Epithelial cell of prostate (primary cell): ENCODE measurements around the gene SEC22A.
"Not testable (repeated sequence)": the region's sequence is repeated elsewhere in the genome, so short reads cannot be mapped to it uniquely, and the experiment has no call there.

Experiments
- DNase-seq: peaks from one replicate; pipeline ENCODE4 v3.0.0-alpha.2; 2011; ENCODE audit warnings: low read depth, low spot score
- H3K27ac ChIP-seq: fragments of 450-650 bp; 2 replicates; pipeline ENCODE4 v1.5.1; 2017; ENCODE audit warnings: mild to moderate bottlenecking

The SEC22A gene

DNA sequence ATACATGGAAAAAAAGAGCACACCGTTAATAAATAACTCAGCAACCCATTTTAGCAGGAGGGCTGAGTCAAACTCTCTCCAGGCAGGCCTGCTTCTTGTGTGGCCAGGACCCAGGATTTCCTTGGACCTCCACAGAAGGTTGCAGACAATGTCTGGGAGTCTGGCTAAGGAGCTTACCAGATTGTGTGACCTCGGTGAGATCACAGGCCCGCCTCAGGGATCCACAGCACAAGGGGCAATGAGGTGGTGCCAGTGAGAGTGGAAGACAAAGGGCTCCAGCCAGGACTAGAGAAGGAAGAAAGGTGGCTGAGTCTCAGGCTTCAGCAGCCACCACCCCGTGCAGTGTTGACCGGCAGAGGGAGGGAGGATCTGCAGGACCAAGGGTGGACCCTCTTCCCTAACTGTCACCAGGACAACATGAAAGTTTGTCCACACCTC lies 32.2 kb upstream of the SEC22A start:
- no peak overlapping the region for H3K27ac ChIP-seq
- DNase-seq: no peak

DNA sequence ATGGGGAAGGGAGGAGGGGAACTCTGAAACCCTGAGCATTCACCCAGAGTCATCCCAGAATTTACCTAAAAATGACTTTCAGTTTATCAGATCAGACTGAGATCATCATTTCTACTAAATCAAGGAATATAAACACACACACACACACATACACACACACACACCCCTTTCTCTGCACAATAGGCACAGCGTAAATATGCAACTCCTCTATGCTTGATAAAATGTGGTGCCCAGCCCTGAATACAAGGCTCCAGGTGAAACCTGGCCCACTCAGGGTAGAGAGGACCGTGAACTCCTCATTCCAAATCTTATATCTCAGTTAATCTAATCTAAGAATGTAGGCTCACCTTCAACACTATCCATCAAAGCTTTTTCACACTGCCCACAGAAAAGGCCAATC lies 31.8 kb upstream of the SEC22A start:
- DNase-seq: no peak
- H3K27ac ChIP-seq: no peak overlapping the region

DNA sequence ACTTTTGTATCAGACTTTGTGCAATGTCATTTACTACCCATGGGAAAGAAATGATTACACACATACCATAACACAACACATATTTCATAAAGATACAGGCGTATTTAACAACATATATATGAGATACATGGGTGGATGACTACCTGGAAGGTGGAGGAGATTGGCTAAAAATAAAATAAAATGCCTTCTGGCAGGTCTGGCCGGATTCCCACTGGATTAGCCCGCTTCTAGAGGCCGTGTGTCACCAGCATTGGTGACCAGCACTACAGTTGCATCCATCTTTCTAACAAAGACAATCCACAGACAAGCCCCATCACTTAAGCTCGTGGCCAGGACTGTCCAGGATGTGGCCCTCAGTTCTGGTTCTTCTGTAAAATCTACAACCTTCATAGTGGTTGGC lies 21.0 kb upstream of the SEC22A start:
- H3K27ac ChIP-seq: no peak overlapping the region
- no peak for DNase-seq

DNA sequence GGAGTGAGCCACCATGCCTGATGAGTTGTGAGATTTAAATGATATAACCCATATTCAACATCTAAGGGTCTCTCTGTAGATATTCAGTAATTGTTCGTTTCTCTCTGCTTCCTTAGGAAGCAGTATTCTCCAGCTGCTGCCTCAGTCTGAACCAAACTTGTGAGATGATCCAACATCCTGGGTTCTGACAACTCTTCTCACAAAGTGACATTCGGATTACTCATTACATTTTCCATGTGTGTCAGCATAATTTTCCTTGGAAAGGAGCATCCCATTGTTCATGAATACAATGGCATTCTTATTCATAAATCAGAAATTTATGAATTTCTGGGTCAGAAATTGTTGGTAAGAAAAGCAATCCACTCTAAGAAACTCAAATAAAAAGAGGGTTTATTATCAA lies 15.0 kb upstream of the SEC22A start:
- H3K27ac ChIP-seq: no peak overlapping the region
- DNase-seq: no peak

DNA sequence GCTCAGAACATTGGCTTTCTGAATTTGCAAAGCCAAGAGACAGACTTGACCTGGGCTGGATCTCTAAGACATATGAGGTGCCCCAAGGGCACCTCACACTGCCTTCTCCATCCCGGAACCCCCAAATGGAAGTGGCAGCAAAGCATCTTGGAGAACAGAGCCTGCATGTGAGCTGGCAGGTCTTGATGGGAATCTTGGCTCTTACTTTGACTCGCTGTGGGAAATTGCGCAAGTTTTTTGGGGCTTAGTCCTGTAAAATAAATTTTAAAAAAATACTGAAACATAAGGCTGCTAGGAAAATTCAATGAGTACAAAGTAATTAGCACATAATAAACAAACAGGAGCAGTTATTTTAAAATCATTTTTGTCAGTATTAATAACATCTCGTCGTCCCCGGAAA lies 13.7 kb upstream of the SEC22A start:
- no peak for DNase-seq
- H3K27ac ChIP-seq: no peak overlapping the region

DNA sequence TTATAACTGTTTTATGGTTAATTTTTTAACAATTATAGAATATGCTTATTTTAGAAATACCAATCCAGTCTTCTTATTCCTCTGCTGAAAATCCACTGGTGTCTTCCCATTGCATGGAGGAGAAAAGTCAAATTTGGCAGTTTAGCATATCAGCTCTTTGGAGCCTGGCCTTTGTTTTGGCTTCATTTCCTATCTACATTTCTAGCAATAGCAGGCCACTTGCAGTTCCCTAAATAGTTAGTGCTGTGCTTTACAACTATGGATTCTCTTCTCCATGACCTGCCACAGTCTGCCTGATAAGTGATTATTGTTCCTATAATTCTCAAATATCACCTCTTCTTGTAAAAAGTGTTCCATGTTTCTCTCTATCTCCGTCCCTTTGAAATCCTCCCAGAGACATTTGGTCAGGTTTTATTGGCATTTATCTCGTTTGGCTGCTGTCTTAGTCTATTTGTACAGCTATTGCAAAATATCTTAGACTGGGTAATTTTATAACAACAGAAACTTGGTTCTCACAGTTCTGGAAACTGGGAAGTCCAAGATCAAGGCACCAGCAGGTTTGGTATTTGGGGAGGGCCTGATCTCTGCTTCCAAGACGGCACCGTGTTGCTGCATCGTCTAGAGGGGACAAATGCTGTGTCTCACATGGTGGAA lies 8.2 kb upstream of the SEC22A start:
- no peak for DNase-seq
- no peak overlapping the region for H3K27ac ChIP-seq

DNA sequence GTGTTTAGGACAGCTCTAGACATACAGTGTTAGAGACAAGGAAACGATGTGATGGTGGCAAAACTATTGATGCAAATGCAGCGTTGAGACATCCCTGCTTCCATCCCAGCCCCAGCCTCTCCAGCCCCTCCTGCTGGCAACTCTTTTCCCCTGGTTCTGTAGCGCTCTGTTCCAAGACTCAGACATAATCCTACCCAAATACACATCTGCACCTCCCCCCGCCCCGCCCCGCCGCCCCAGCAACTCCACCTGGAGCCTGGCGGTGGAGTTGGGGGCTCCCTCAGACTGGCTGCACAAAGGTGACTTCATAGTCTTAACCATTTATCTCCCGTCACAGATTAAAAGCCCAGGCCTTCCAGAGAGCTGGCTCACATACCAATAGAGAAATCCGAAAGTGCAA lies 7.2 kb upstream of the SEC22A start:
- no peak overlapping the region for H3K27ac ChIP-seq
- no peak for DNase-seq

DNA sequence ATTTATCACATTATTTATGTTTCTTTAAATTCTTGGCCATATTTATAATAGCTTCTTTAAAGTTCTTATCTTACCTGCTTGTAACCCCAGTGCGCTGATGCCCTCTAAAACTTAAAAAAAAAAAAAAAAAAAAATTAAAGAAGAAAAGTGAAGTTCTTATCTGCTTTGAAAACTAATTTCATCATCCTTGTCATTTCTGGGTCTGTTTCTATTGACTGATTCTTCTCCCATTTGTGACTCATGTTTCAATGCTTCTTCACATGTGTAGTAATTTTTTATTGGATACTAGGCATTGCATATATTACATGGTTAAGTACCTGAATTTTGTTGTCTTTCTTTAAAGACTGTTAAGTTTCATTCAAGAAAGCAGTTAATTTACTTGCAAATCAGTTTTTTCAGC lies 3.4 kb upstream of the SEC22A start:
- H3K27ac ChIP-seq: no peak overlapping the region
- DNase-seq: no peak

DNA sequence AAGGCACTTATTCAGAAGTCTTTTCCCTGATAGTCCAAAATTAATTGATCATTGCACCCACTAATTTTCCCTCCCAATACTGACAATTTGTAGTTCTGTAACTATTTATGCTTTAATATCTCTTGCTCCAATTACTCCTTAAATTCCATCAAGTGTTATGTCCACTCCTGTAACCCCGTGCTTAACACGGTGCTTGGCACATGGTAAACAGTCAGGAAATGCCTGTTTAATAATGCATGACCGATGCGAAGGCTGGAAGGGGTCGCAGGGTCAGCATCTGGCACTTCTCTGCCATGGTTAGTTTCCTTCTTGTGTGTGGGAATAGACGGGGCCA lies 553 bp upstream of the SEC22A start:
- H3K27ac ChIP-seq: peak overlapping the region; percentile 37
- no peak for DNase-seq

DNA sequence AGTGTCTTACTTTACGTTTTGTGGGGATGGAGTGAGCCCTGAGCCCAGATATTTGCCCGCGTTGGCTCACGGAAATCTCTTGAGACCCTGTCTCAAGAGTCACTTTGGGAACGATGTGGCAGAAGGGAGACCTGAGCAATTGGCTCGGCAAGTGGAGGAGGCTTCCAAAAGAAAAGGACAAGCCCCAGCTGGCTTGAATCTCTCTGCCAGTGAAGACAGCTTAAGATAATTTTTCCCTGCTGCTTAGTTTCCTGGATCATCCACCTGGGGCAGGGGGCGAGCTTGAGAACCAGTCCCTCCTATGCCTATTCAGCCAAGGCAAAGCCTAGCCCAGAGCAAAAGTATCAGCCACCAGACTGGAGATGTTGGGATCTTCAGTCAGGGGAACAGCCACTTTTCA lies 708 bp downstream of the SEC22A start:
- DNase-seq: no peak
- peak overlapping the region; percentile 37 for H3K27ac ChIP-seq

DNA sequence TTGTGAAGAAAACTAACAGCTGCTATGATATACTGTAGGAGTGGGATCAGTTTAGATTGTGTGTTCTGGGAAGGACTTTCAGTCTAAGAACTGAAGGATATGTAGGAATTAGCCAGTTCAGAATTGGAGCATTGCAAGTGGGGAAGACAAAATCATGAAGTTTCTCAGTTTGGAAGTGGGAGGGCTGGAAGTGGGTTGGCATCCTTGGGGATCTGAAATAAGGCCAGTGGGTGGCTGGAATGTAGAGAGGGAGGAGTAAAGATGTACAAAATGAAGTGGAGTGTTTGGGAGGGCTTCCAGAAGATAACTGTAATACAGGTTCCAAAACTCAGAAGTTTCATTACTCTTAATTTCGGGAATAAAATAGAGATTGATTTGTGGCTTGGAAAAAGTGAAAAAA lies 17.2 kb downstream of the SEC22A start:
- no peak for DNase-seq

DNA sequence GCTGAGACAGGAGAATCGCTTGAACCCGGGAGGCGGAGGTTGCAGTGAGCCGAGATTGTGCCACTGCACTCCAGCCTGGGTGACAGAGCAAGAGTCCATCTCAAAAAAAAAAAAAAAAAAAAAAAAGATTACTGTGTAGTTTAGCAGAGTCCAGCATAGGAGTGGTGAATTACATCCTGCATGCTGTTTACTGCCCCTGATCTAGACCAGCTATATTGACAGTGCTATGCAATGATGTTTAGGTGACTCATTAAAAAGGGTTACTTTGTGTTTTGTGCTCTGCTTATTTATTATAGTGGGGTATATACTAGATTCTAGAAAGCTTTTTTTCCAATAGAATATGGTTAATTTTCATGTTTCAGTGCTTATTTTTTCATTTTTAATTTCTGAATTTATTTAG lies 19.6 kb downstream of the SEC22A start:
- not testable (repeated sequence) for DNase-seq, H3K27ac ChIP-seq

More for the DNA sequence above, 17.2 kb downstream of the SEC22A start:
- no peak overlapping the region for H3K27ac ChIP-seq

DNA sequence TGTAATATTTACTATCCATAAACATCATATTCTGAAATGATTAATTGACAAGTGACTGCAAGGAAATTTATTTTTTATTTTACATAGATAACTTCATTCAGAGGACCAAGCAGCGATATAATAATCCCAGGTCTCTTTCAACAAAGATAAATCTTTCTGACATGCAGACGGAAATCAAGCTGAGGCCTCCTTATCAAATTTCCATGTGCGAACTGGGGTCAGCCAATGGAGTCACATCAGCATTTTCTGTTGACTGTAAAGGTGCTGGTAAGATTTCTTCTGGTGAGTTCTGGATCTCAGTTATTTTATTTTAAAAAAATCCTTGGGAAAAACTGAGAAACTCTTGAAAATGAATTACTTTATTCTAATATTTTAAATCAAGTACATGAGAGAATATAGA lies 23.3 kb downstream of the SEC22A start:
- DNase-seq: no peak
- no peak overlapping the region for H3K27ac ChIP-seq

DNA sequence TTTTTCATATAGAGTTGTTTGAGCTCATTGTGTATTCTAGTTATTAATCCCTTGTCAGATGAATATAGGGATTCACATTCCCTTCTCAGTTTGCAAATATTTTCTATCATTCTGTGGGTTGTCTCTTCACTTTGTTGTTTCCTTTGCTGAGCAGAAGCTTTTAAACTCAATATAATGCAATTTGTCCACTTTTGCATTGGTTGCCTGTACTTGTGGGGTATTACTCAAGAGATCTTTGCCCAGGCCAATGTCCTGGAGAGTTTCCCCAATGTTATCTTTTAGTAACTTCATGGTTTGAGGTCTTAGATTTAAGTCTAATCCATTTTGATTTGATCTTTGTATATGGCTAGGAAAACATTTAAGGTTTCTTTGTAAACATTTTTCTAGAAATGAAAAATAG lies 24.8 kb downstream of the SEC22A start:
- DNase-seq: no peak
- no peak overlapping the region for H3K27ac ChIP-seq

DNA sequence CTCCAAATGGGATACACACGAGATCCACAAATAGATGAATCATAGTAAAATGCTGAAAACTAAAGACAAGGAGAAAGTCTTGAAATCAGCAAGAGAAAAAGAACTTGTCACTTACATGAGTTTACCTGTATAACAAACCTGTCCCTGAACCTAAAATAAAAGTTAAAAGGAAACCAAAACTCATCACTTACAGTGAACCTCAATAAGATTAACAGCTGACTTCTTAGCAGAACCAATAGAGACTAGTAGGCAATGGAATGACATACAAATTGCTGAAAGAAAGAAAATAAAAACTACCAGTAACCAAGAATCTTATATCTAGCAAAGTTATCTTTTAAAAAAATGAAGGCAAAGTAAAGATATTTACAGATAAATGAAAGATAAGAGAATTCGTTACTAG lies 27.4 kb downstream of the SEC22A start:
- no peak for DNase-seq
- no peak overlapping the region for H3K27ac ChIP-seq

DNA sequence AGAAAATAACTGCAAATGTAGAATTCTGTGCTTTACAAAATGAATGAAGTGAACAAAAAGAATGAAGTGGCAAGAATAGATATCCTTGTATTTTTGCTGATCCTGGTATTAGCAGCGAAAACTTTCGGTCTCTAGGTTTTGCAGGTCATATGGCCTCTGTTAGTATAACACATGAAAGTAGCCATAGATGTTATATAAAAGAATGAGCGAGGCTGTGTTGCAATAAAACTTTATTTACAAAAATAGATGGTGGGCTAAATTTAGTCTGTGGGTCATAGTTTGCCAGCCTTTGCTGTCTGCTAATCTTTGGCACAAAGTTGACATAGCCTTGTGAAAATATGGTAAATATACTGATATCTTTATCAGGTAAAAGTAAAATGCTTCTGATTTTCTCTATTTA lies 35.2 kb downstream of the SEC22A start:
- no peak overlapping the region for H3K27ac ChIP-seq
- no peak for DNase-seq

DNA sequence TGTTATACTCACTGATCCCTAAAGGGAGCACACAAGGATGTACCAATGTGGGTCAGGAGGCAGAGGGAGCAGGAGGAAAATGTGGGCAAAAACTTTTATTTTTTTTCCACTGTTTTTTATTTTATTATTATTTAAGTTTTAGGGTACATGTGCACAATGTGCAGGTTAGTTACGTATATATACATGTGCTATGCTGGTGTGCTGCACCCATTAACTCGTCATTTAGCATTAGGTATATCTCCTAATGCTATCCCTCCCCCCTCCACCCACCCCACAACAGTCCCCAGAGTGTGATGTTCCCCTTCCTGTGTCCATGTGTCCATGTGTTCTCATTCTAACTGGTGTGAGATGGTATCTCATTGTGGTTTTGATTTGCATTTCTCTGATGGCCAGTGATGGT lies 37.4 kb downstream of the SEC22A start:
- not testable (repeated sequence) for H3K27ac ChIP-seq, DNase-seq

DNA sequence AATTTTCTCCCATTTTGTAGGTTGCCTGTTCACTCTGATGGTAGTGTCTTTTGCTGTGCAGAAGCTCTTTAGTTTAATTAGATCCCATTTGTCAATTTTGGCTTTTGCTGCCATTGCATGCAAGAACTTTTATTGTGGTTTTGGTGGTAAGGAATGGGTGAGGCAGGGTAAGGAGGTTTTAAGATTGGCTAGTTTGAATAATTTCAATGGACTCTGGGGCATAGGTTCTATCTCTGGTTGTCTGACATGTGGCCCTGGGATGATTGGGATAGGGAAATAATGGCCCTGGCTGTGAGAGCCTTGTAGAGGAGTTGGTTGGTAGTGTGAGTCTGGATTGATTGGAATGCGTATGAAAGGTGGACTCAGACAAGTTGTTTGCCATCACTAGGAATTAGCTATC lies 38.0 kb downstream of the SEC22A start:
- DNase-seq: no peak
- no peak overlapping the region for H3K27ac ChIP-seq

DNA sequence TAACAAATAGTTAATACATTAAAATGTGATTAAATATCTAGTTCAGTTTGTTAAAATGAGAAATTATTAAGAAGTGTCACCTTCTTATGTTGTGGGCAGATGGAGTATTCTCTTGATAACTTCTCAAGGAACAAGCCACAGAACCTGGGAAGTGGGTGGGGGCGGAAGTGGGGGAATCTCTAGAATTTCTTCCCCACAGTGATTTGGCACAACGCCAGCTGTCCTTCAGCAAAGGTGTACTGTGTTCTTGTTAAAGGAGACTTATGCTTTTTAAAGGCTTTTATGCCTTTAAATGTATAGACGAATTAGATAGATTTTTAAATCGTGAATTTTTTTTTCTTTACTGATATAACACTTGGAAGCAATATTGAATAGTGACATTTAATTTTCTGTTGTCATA lies 42.4 kb downstream of the SEC22A start:
- DNase-seq: no peak
- no peak overlapping the region for H3K27ac ChIP-seq

DNA sequence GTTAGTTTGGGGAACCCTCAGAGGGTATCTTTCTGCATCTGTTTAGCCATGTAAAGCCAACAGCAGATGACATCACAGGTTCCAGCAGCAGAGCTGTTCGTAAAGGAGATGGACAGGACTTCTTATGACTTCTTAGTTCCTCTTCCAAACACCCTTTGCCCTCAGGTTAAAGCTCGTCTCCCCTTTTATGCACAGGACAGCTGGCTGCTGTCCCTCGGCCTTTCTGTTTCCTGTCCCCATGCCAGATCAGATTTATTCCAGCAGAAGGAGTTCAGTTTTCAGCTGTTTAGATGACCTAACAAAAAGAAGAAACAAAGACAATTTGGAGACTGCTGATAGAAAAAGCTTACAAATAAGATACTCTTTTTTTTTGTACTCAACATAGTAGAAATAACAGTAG lies 45.1 kb downstream of the SEC22A start:
- DNase-seq: no peak
- no peak overlapping the region for H3K27ac ChIP-seq

DNA sequence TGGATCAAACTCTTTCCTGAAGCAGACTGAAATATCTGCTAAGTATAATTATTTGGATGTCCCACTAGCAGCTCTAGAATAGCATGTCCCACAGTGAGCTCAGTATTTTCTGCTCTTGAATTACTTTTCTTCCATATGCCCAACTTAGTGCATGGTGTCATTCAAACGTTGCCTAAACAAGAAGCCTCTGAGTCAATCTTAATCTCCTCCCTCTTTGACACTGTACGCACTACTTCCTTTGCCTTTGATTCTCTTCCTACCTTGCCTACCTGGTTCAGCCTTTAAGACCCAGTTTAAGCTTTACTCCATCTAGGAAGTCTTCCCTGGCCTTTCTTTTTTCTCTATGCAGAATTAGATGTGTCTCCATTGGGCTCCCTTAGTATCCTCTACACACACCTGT lies 54.5 kb downstream of the SEC22A start:
- peak; percentile 16 for DNase-seq
- no peak overlapping the region for H3K27ac ChIP-seq

DNA sequence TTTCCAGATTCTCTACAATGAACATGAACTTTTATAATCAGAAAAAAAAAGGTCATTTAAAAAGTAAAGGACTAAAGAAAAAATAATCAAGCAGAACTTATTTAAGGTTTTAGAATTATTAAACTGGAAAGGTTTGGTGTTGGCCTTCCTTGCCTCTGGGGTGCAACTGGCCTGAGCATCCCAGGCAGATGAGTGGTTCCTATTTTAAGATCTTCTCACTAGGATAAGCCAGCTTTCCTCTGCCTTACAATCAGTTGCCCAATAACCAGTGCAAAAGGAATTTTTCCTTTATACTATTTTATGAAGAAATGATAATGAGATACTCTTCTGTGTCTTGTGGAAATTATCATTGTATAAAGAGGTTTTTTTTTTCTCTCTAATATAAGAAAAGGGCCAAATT lies 56.6 kb downstream of the SEC22A start:
- no peak overlapping the region for H3K27ac ChIP-seq
- DNase-seq: no peak
